GM23338 (cell line): Measurements from ENCODE around the gene FLT3. TPM values are rescaled to one million over a fixed set of nuclear protein-coding genes. Genes with fewer than 3 reads are reported as not detected.
"Not testable (repeated sequence)": the region's sequence is repeated elsewhere in the genome, so short reads cannot be mapped to it uniquely, and the experiment has no call there.

Source experiments
- ATAC-seq: fragments of 200-7000 bp; cut with Tn5 transposase; 3 replicates; pipeline ENCODE4 v1.9.1; 2020
- DNase-seq: peaks from one replicate; pipeline ENCODE4 v3.0.0-alpha.2; 2015; ENCODE audit warnings: low spot score
- H2AFZ ChIP-seq: fragments of 200-600 bp; sonication (generic); 2 replicates; pipeline ENCODE4 v1.8.0; 2016; ENCODE audit warnings: antibody characterized with exemption, mild to moderate bottlenecking, moderate library complexity
- H3F3A ChIP-seq: fragments of 200-600 bp; sonication (generic); replicated peaks from 2 replicates; pipeline ENCODE4 v1.8.0; 2017; ENCODE audit warnings: antibody characterized with exemption, mixed run types, low read depth
- H3K27ac ChIP-seq: fragments of 200-600 bp; sonication (generic); 2 replicates; pipeline ENCODE4 v1.6.1; 2016; ENCODE audit warnings: low read depth
- H3K27me3 ChIP-seq: fragments of 200-600 bp; sonication (generic); 2 replicates; pipeline ENCODE4 v1.8.0; 2016; ENCODE audit warnings: mild to moderate bottlenecking, mixed run types, moderate library complexity; ENCODE audit not compliant: insufficient read depth
- H3K36me3 ChIP-seq: fragments of 200-600 bp; sonication (generic); 2 replicates; pipeline ENCODE4 v1.8.0; 2016; ENCODE audit warnings: mild to moderate bottlenecking; ENCODE audit not compliant: insufficient read depth
- H3K4me1 ChIP-seq: fragments of 200-600 bp; sonication (generic); 2 replicates; pipeline ENCODE4 v1.8.0; 2016; ENCODE audit warnings: mild to moderate bottlenecking, moderate library complexity; ENCODE audit not compliant: insufficient read depth
- H3K4me2 ChIP-seq: fragments of 200-600 bp; sonication (generic); 2 replicates; pipeline ENCODE4 v1.7.1; 2017; ENCODE audit warnings: mixed run types
- H3K4me3 ChIP-seq: fragments of 200-600 bp; sonication (generic); 2 replicates; pipeline ENCODE4 v1.6.1; 2016; ENCODE audit warnings: mixed run types
- H3K79me2 ChIP-seq: fragments of 200-600 bp; sonication (generic); replicated peaks from 2 replicates; pipeline ENCODE4 v1.8.0; 2017; ENCODE audit warnings: mild to moderate bottlenecking; ENCODE audit not compliant: insufficient read depth
- H3K9me2 ChIP-seq: fragments of 200-600 bp; sonication (generic); 2 replicates; pipeline ENCODE4 v1.8.0; 2017; ENCODE audit not compliant: insufficient read depth
- H4K20me1 ChIP-seq: fragments of 200-600 bp; sonication (generic); replicated peaks from 2 replicates; pipeline ENCODE4 v1.8.0; 2017; ENCODE audit warnings: mild to moderate bottlenecking; ENCODE audit not compliant: insufficient read depth
- H3K27ac Mint-ChIP-seq: 2 replicates; pipeline ENCODE4 v1.8.0; 2020; ENCODE audit warnings: inconsistent platforms, mild to moderate bottlenecking, moderate library complexity, mixed read lengths
- H3K27me3 Mint-ChIP-seq: 3 replicates; pipeline ENCODE4 v1.8.0; 2022; ENCODE audit warnings: low read depth, mild to moderate bottlenecking, moderate library complexity, mixed read lengths, inconsistent platforms; ENCODE audit not compliant: insufficient read depth, poor library complexity
- H3K36me3 Mint-ChIP-seq: 3 replicates; pipeline ENCODE4 v1.8.0; 2021; ENCODE audit warnings: low read depth, mild to moderate bottlenecking, inconsistent platforms, moderate library complexity, mixed read lengths
- H3K4me1 Mint-ChIP-seq: 3 replicates; pipeline ENCODE4 v1.8.0; 2020; ENCODE audit warnings: mild to moderate bottlenecking, inconsistent platforms, mixed read lengths
- H3K4me3 Mint-ChIP-seq: 3 replicates; pipeline ENCODE4 v1.8.0; 2021; ENCODE audit warnings: moderate library complexity, mild to moderate bottlenecking, inconsistent platforms, mixed read lengths
- H3K9me3 Mint-ChIP-seq: 3 replicates; pipeline ENCODE4 v1.8.0; 2020; ENCODE audit warnings: moderate library complexity, mild to moderate bottlenecking, inconsistent platforms, mixed read lengths
- CREB1 ChIP-seq: fragments of 250-450 bp; sonication (Bioruptor Pico); IDR thresholded peaks from 2 replicates; pipeline ENCODE4 v1.5.0; 2020; ENCODE audit warnings: low read depth, mild to moderate bottlenecking, moderate library complexity
- EZH2 ChIP-seq: fragments of 200-600 bp; sonication (generic); IDR thresholded peaks from one replicate; pipeline ENCODE4 v1.8.0; 2017; ENCODE audit warnings: antibody characterized with exemption, mild to moderate bottlenecking, low read depth; ENCODE audit not compliant: unreplicated experiment
- EZH2phosphoT487 ChIP-seq: fragments of 200-600 bp; sonication (generic); IDR thresholded peaks from one replicate; pipeline ENCODE4 v1.8.1; 2018; ENCODE audit warnings: antibody characterized with exemption; ENCODE audit not compliant: unreplicated experiment
- JUNB ChIP-seq: IDR thresholded peaks from one replicate; pipeline ENCODE4 v1.6.1; 2016; ENCODE audit warnings: antibody characterized with exemption; ENCODE audit not compliant: unreplicated experiment
- NANOG ChIP-seq: IDR thresholded peaks from 2 replicates; pipeline ENCODE4 v1.6.1; 2016; ENCODE audit warnings: antibody characterized with exemption, borderline replicate concordance
- POLR2AphosphoS5 ChIP-seq: IDR thresholded peaks from 2 replicates; pipeline ENCODE4 v1.6.1; 2016; ENCODE audit warnings: antibody characterized with exemption, low read depth
- REST ChIP-seq: IDR thresholded peaks from one replicate; pipeline ENCODE4 v1.6.1; 2018; ENCODE audit warnings: antibody characterized with exemption; ENCODE audit not compliant: unreplicated experiment
- STAT1 ChIP-seq: IDR thresholded peaks from one replicate; pipeline ENCODE4 v1.6.1; 2016; ENCODE audit warnings: antibody characterized with exemption; ENCODE audit not compliant: unreplicated experiment
- ZNF114 ChIP-seq: fragments of 250-450 bp; sonication (Bioruptor Pico); IDR thresholded peaks from 2 replicates; pipeline ENCODE4 v1.5.0; 2020; ENCODE audit warnings: mild to moderate bottlenecking, moderate library complexity
- ZNF331 ChIP-seq: fragments of 250-450 bp; sonication (Bioruptor Pico); IDR thresholded peaks from 2 replicates; pipeline ENCODE4 v1.5.0; 2020; ENCODE audit warnings: low read depth, mild to moderate bottlenecking, moderate library complexity
- ZNF462 ChIP-seq: fragments of 250-450 bp; sonication (Bioruptor Pico); IDR thresholded peaks from 2 replicates; pipeline ENCODE4 v1.5.0; 2020; ENCODE audit warnings: mild to moderate bottlenecking, moderate library complexity
- polyA plus RNA-seq: library from polyadenylated mRNA; unstranded; fragments of >200 nt; fragmentation: Nextera tagmentation; extraction: Ambion mirVana; gene quantifications from 2 replicates; pipeline ENCODE4 v1.2.1, GENCODE V29; 2016
- total RNA-seq: library from RNA; depleted of rRNA; stranded (reverse); fragments of >200 nt; shearing (Covaris generic); gene quantifications from 2 replicates; pipeline ENCODE4 v1.2.3, GENCODE V29; 2014

Gene FLT3
- total and polyA plus RNA-seq, 2 experiments from 2014 or later, result 0.17 to 0.44 TPM

GRCh38 chr13:27964206-27964605, 136.2 kb downstream of the FLT3 start:
- Histone ChIP-seq H4K20me1 (peaks cover 35% of the 10 kb centered on the region), H3K27me3 (peaks cover 100% of the 10 kb centered on the region), H3K4me1 (peaks cover 61% of the 10 kb centered on the region), H3F3A (peaks cover 42% of the 10 kb centered on the region)
- not testable (repeated sequence) for H3K27ac Mint-ChIP-seq, H3K9me2 ChIP-seq, H3K4me3 Mint-ChIP-seq, H3K9me3 Mint-ChIP-seq, H3K4me3 ChIP-seq, H3K27ac ChIP-seq, H2AFZ ChIP-seq, H3K79me2 ChIP-seq, H3K36me3 ChIP-seq, H3K36me3 Mint-ChIP-seq, H3K4me2 ChIP-seq, DNase-seq, ATAC-seq
- peaks cover 99% of the 10 kb centered on the region for H3K27me3 Mint-ChIP-seq
- TF ChIP-seq EZH2phosphoT487 (peak; percentile 45), EZH2 (peak; percentile 46)
- H3K4me1 Mint-ChIP-seq, result peaks cover 54% of the 10 kb centered on the region

GRCh38 chr13:27963491-27963890, 136.9 kb downstream of the FLT3 start:
- H3K27me3 ChIP-seq, result peaks cover 100% of the 10 kb centered on the region
- H3K4me1 ChIP-seq, result peaks cover 61% of the 10 kb centered on the region
- Mint-ChIP-seq H3K27ac (no peak overlapping the region), H3K4me1 (peaks cover 52% of the 10 kb centered on the region), H3K4me3 (no peak overlapping the region; the same call in 2 of the 3 replicates), H3K9me3 (no peaks in the 10 kb centered on the region; the same call in 2 of the 3 replicates), H3K36me3 (no peaks in the 10 kb centered on the region; the same call in 2 of the 3 replicates), H3K27me3 (peaks cover 99% of the 10 kb centered on the region)
- peaks cover 47% of the 10 kb centered on the region for H3F3A ChIP-seq
- H3K4me2 ChIP-seq, result no peak overlapping the region; the same call in 1 of the 2 replicates
- no peak for DNase-seq
- H3K79me2 ChIP-seq, result no peaks in the 10 kb centered on the region
- no peak overlapping the region for H3K27ac ChIP-seq
- no peak for ATAC-seq
- H2AFZ ChIP-seq, result no peak overlapping the region
- peaks cover 35% of the 10 kb centered on the region for H4K20me1 ChIP-seq
- H3K9me2 ChIP-seq, result no peaks in the 10 kb centered on the region
- 0 out of 2 replicates have a peak overlapping the region, but pooled peaks have one; percentile 55 for H3K4me3 ChIP-seq
- no peaks in the 10 kb centered on the region for H3K36me3 ChIP-seq
- no peak for TF ChIP-seq ZNF462 (CRISPR knock-in tag)
- TF ChIP-seq POLR2AphosphoS5, result no peak
- no peak for TF ChIP-seq NANOG
- TF ChIP-seq EZH2phosphoT487, result no peak
- TF ChIP-seq STAT1, result no peak
- no peak for TF ChIP-seq CREB1 (CRISPR knock-in tag)
- no peak for TF ChIP-seq JUNB
- no peak for TF ChIP-seq REST
- TF ChIP-seq ZNF331 (CRISPR knock-in tag), result no peak
- TF ChIP-seq EZH2, result no peak
- TF ChIP-seq ZNF114 (CRISPR knock-in tag), result no peak
